CD4-positive, alpha-beta memory T cell (primary cell): ENCODE measurements around the gene UQCRC2. TPM values are rescaled to one million over a fixed set of nuclear protein-coding genes. Genes with fewer than 3 reads are reported as not detected.

Experiments
- CTCF ChIA-PET: fragments of 350-600 bp; sonication (Branson Sonifier 250); formaldehyde crosslinking; loops from one replicate; lab custom pipeline; 2021; ENCODE audit warnings: inconsistent platforms; ENCODE audit not compliant: partially characterized antibody; lab: Charles Lee
- POLR2A ChIA-PET: fragments of 350-600 bp; sonication (Branson Sonifier 250); formaldehyde crosslinking; loops from one replicate; lab custom pipeline; 2021; ENCODE audit not compliant: partially characterized antibody; lab: Charles Lee
- DNase-seq, 5 donors: peaks; one replicate each; pipeline versions ENCODE4 v3.0.0 to v3.0.0-alpha.2; 2020 to 2022; ENCODE audit warnings: mixed read lengths in 1 of 5
- H3K27ac ChIP-seq: one replicate; pipeline ENCODE4 v1.7.0; 2013; ENCODE audit warnings: low read depth, low read length
- H3K27me3 ChIP-seq: 2 replicates; pipeline ENCODE4 v1.7.0; 2013; ENCODE audit warnings: mild to moderate bottlenecking, low read length, moderate library complexity; ENCODE audit not compliant: insufficient read depth
- H3K36me3 ChIP-seq: 2 replicates; pipeline ENCODE4 v1.7.0; 2013; ENCODE audit warnings: mild to moderate bottlenecking, low read length, moderate library complexity; ENCODE audit not compliant: insufficient read depth
- H3K4me1 ChIP-seq: 2 replicates; pipeline ENCODE4 v1.7.0; 2013; ENCODE audit warnings: mild to moderate bottlenecking, low read length, moderate library complexity; ENCODE audit not compliant: insufficient read depth
- H3K4me3 ChIP-seq, 2 donors: one replicate each; pipeline ENCODE4 v1.7.0; 2013; ENCODE audit warnings: low read length in 2 of 2, mild to moderate bottlenecking in 1 of 2
- H3K9me3 ChIP-seq, 2 donors: one replicate each; pipeline ENCODE4 v1.7.0; 2013; ENCODE audit warnings: low read length in 2 of 2, control low read depth in 1 of 2; ENCODE audit not compliant: control insufficient read depth in 1 of 2
- H3K27ac Mint-ChIP-seq, 7 donors: one replicate each; pipeline ENCODE4 v1.8.0; 2020 to 2021; ENCODE audit warnings: mixed read lengths in 7 of 7, mild to moderate bottlenecking in 6 of 7, inconsistent platforms in 3 of 7, moderate library complexity in 3 of 7
- H3K27me3 Mint-ChIP-seq, 2 donors: one replicate each; pipeline ENCODE4 v1.8.0; 2020 to 2021; ENCODE audit warnings: mixed read lengths in 2 of 2
- H3K36me3 Mint-ChIP-seq, 2 donors: one replicate each; pipeline ENCODE4 v1.8.0; 2020 to 2021; ENCODE audit warnings: mixed read lengths in 2 of 2, inconsistent platforms in 1 of 2, mild to moderate bottlenecking in 1 of 2
- H3K4me1 Mint-ChIP-seq, 4 donors: one replicate each; pipeline ENCODE4 v1.8.0; 2020 to 2021; ENCODE audit warnings: mixed read lengths in 4 of 4, mild to moderate bottlenecking in 1 of 4
- H3K4me3 Mint-ChIP-seq, 8 donors: one replicate each; pipeline ENCODE4 v1.8.0; 2020 to 2021; ENCODE audit warnings: mixed read lengths in 8 of 8, mild to moderate bottlenecking in 7 of 8, moderate library complexity in 6 of 8, inconsistent platforms in 3 of 8
- H3K9me3 Mint-ChIP-seq, 8 donors: one replicate each; pipeline ENCODE4 v1.8.0; 2020 to 2021; ENCODE audit warnings: mixed read lengths in 8 of 8, mild to moderate bottlenecking in 5 of 8, inconsistent platforms in 3 of 8, moderate library complexity in 1 of 8
- intact Hi-C: fragments of 100-400 bp; cut with micrococcal nuclease; formaldehyde crosslinking; loops from one replicate; pipeline ENCODE4 v1.15.1; 2023
- polyA plus RNA-seq, 2 donors: library from polyadenylated mRNA; unstranded; fragments of 300-500 nt; fragmentation: Illumina TruSeq; gene quantifications; one replicate each; pipeline ENCODE4 v1.2.3, GENCODE V29; 2021
- total RNA-seq, 2 experiments: library from RNA; stranded (reverse); gene quantifications; one replicate each; pipeline ENCODE4 v1.2.3, GENCODE V29; 2021

UQCRC2 gene
- total and polyA plus RNA-seq, 4 experiments from 2014 or later, result 156 to 258 (median 173) TPM

GRCh38 chr16:21943571-21943970 lies 9.6 kb upstream of the UQCRC2 start:
- H3K27ac Mint-ChIP-seq, result no peak overlapping the region
- H3K36me3 ChIP-seq, result no peaks in the 10 kb centered on the region
- H3K4me3 Mint-ChIP-seq, result no peak overlapping the region
- ChIA-PET POLR2A (no interaction called here), CTCF (no interaction called here)
- H3K36me3 Mint-ChIP-seq, result peaks cover 2 to 5% of the 10 kb centered on the region in 2 donors
- DNase-seq, result no peak
- H3K4me1 Mint-ChIP-seq, result peaks cover 7 to 16% (median 12%) of the 10 kb centered on the region in 4 donors
- peaks cover 6% of the 10 kb centered on the region for H3K4me1 ChIP-seq
- no peaks in the 10 kb centered on the region for H3K27me3 ChIP-seq
- H3K27ac ChIP-seq, result no peak overlapping the region
- intact Hi-C loops, result no loop called here
- H3K27me3 Mint-ChIP-seq, result no peaks in the 10 kb centered on the region
- H3K9me3 Mint-ChIP-seq, result no peaks in the 10 kb centered on the region
- no peak overlapping the region for H3K4me3 ChIP-seq
- H3K9me3 ChIP-seq, result no peaks in the 10 kb centered on the region

- peak overlapping the region in 2 of 8 donors; percentile 5 to 53 for H3K4me3 Mint-ChIP-seq
- no peaks in the 10 kb centered on the region for H3K9me3 Mint-ChIP-seq
- peaks cover 22 to 37% (median 31%) of the 10 kb centered on the region in 4 donors for H3K4me1 Mint-ChIP-seq
- no peaks in the 10 kb centered on the region for H3K27me3 ChIP-seq
- intact Hi-C loops, result no loop called here
- no peaks in the 10 kb centered on the region for H3K36me3 ChIP-seq
- no peak overlapping the region for H3K4me3 ChIP-seq
- ChIA-PET CTCF (no interaction called here), POLR2A (no interaction called here)
- DNase-seq, result peak in 1 of 5 donors; percentile 41
- no peaks in the 10 kb centered on the region for H3K9me3 ChIP-seq
- H3K4me1 ChIP-seq, result peaks cover 30% of the 10 kb centered on the region
- H3K36me3 Mint-ChIP-seq, result peaks cover 6 to 8% of the 10 kb centered on the region in 2 donors
- peak overlapping the region; percentile 15 to 85 (median 76) for H3K27ac Mint-ChIP-seq
- H3K27ac ChIP-seq, result no peak overlapping the region
- no peaks in the 10 kb centered on the region for H3K27me3 Mint-ChIP-seq
Measured at GRCh38 chr16:21946889-21947635, 6.1 kb upstream of the UQCRC2 start.

- Mint-ChIP-seq H3K4me1 (peaks cover 33 to 62% (median 47%) of the 10 kb centered on the region in 4 donors), H3K27me3 (no peaks in the 10 kb centered on the region), H3K9me3 (no peaks in the 10 kb centered on the region), H3K36me3 (peaks cover 8 to 28% of the 10 kb centered on the region in 2 donors), H3K4me3 (peak overlapping the region in 1 of 8 donors; percentile 17), H3K27ac (peak overlapping the region in 5 of 7 donors; percentile 50 to 97 (median 63))
- Histone ChIP-seq H3K27ac (no peak overlapping the region), H3K9me3 (no peaks in the 10 kb centered on the region), H3K36me3 (no peaks in the 10 kb centered on the region), H3K27me3 (no peaks in the 10 kb centered on the region), H3K4me1 (peaks cover 43% of the 10 kb centered on the region), H3K4me3 (no peak overlapping the region)
- intact Hi-C loops, result loop anchor here (5.0 kb wide), 3 partner anchors 58 to 423 kb away; partner anchors contain the start of genes CDR2 and MOSMO
- ChIA-PET POLR2A (interaction anchor here (1.3 kb wide), 1 partner anchor 10 kb away, joined by 4 read pairs; no protein-coding TSS in a partner anchor), CTCF (interaction anchor here (0.9 to 1.0 kb wide), 2 partner anchors 129 to 239 kb away, joined by 3 to 6 read pairs; no protein-coding TSS in a partner anchor)
- DNase-seq, result no peak
Measured at GRCh38 chr16:21949713-21950260, 3.4 kb upstream of the UQCRC2 start.

- Mint-ChIP-seq H3K4me1 (peaks cover 36 to 72% (median 54%) of the 10 kb centered on the region in 4 donors), H3K4me3 (peak overlapping the region; percentile 50 to 84 (median 77)), H3K36me3 (peaks cover 8 to 33% of the 10 kb centered on the region in 2 donors), H3K9me3 (no peaks in the 10 kb centered on the region), H3K27me3 (no peaks in the 10 kb centered on the region), H3K27ac (peak overlapping the region; percentile 75 to 97 (median 95))
- ChIA-PET CTCF (interaction anchor here (0.8 to 1.5 kb wide), 10 partner anchors 9 to 354 kb away, joined by 3 to 16 read pairs (median 4); no protein-coding TSS in a partner anchor), POLR2A (interaction anchor here (0.9 to 4.8 kb wide), 2 partner anchors 239 to 350 kb away, joined by 3 to 67 read pairs; no protein-coding TSS in a partner anchor)
- peak overlapping the region; percentile 98 for H3K27ac ChIP-seq
- peak; percentile 25 to 42 (median 31) for DNase-seq
- no peaks in the 10 kb centered on the region for H3K36me3 ChIP-seq
- intact Hi-C loops, result loop anchor here (5.0 kb wide), 3 partner anchors 56 to 421 kb away; partner anchors contain the start of genes CDR2 and MOSMO
- peaks cover 52% of the 10 kb centered on the region for H3K4me1 ChIP-seq
- H3K9me3 ChIP-seq, result no peaks in the 10 kb centered on the region
- no peaks in the 10 kb centered on the region for H3K27me3 ChIP-seq
- H3K4me3 ChIP-seq, result no peak overlapping the region
Measured at GRCh38 chr16:21950782-21951521, 2.2 kb upstream of the UQCRC2 start.

DNA sequence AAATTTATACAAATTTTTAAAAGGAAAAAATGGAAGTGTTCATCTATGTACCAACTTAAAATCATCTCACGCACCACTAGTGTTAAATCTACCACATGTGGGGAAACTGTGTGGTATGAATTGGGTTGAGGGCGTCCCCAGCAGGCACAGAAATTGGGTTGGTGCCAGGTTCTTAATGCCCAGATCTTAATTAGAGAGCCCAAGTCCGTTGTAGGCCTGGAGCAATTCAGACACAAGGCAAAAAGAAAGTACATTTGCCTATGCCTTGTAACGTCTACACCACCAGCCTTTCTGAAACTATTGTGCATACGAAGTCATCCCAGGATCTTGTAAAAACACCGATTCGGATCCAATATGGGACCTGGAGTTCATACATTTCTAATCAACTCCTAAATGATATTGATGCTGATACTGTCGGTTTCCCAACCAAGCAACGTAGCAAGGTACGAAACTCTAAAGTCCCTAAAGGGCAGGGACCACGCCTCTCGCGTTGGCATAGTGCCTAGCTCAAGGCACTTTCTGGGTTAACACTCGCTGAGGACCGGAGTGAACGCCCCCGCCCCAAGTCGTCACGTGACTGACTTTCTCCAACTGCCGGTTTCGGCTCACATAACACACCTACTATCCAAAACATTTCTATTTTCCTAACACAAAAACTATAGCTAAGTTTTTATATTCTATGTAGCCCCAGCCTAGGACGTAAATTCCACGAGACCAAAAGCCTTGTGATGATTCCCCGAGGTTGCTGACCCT lies 945 bp upstream of the UQCRC2 start:
- POLR2A ChIA-PET, result interaction anchor here (0.6 to 4.8 kb wide), 11 partner anchors 11 to 757 kb away, joined by 3 to 67 read pairs (median 10); partner anchors contain the start of genes MOSMO and POLR3E
- H3K36me3 ChIP-seq, result peaks cover 2% of the 10 kb centered on the region
- peaks cover 33 to 79% (median 57%) of the 10 kb centered on the region in 4 donors for H3K4me1 Mint-ChIP-seq
- H3K9me3 Mint-ChIP-seq, result no peaks in the 10 kb centered on the region
- no peaks in the 10 kb centered on the region for H3K27me3 Mint-ChIP-seq
- no peaks in the 10 kb centered on the region for H3K9me3 ChIP-seq
- H3K27ac Mint-ChIP-seq, result peak overlapping the region; percentile 95 to 100 (median 99)
- peaks cover 46% of the 10 kb centered on the region for H3K4me1 ChIP-seq
- intact Hi-C loops, result loop anchor here (2.0 to 5.0 kb wide), 4 partner anchors 55 to 420 kb away; partner anchors contain the start of genes CDR2, METTL9 and MOSMO
- H3K4me3 ChIP-seq, result peak overlapping the region; percentile 98
- H3K27ac ChIP-seq, result peak overlapping the region; percentile 98
- CTCF ChIA-PET, result interaction anchor here (1.0 to 2.6 kb wide), 6 partner anchors 10 to 237 kb away, joined by 3 to 16 read pairs (median 6); no protein-coding TSS in a partner anchor
- H3K27me3 ChIP-seq, result no peaks in the 10 kb centered on the region
- H3K36me3 Mint-ChIP-seq, result peaks cover 5 to 40% of the 10 kb centered on the region in 2 donors
- H3K4me3 Mint-ChIP-seq, result peak overlapping the region; percentile 96 to 100 (median 98)
- peak in 4 of 5 donors; percentile 75 to 91 (median 80) for DNase-seq

DNA sequence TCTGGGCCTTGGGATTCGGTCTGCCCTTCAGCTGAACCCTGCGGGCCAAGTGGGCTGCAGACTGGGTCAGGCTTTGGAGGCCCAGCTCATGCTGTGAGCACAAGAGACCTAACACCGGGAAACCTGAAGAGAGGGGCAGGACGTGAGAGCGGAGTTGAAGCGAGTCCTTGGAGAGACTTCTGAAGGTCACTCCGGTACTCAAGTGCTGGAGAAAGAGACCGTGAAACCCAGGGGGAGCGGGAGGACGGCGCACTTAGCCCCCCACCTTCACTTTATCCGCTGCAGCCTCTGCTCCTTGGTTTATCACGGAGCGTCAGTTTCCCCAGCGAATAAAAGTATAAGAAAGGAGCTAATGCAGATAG lies 361 bp downstream of the UQCRC2 start:
- intact Hi-C loops, result loop anchor here (1.0 to 5.0 kb wide), 5 partner anchors 54 to 419 kb away; partner anchors contain the start of genes CDR2, METTL9 and MOSMO
- H3K27ac ChIP-seq, result peak overlapping the region; percentile 98
- H3K36me3 ChIP-seq, result peaks cover 15% of the 10 kb centered on the region
- peaks cover 12 to 51% of the 10 kb centered on the region in 2 donors for H3K36me3 Mint-ChIP-seq
- H3K4me1 ChIP-seq, result peaks cover 54% of the 10 kb centered on the region
- peaks cover 36 to 82% (median 59%) of the 10 kb centered on the region in 4 donors for H3K4me1 Mint-ChIP-seq
- no peaks in the 10 kb centered on the region for H3K9me3 ChIP-seq
- no peaks in the 10 kb centered on the region for H3K27me3 ChIP-seq
- no peak for DNase-seq
- no peaks in the 10 kb centered on the region for H3K27me3 Mint-ChIP-seq
- POLR2A ChIA-PET, result interaction anchor here (1.2 to 4.8 kb wide), 9 partner anchors 10 to 421 kb away, joined by 3 to 67 read pairs (median 14); partner anchors contain the start of genes MOSMO and POLR3E
- peak overlapping the region; percentile 98 for H3K4me3 ChIP-seq
- H3K9me3 Mint-ChIP-seq, result no peaks in the 10 kb centered on the region
- CTCF ChIA-PET, result interaction anchor here (1.5 to 2.6 kb wide), 3 partner anchors 37 to 235 kb away, joined by 4 to 11 read pairs (median 5); no protein-coding TSS in a partner anchor
- peak overlapping the region; percentile 95 to 100 (median 99) for H3K27ac Mint-ChIP-seq
- peak overlapping the region; percentile 96 to 100 (median 98) for H3K4me3 Mint-ChIP-seq
